ENCODE data around the gene PLPP7. TPM values are rescaled to one million over a fixed set of nuclear protein-coding genes. Genes with fewer than 3 reads are reported as not detected.
A peak's percentile ranks its signal among the peaks of the same experiment; 100 is the strongest.

Gene PLPP7
- total RNA-seq, 1 donor from 2014 or later, result 17.3 TPM

GRCh38 chr9:131273856-131274673, 15.5 kb upstream of the PLPP7 start:
- Mint-ChIP-seq H3K36me3 (ENCODE audit: unreplicated experiment) (no peaks in the 10 kb centered on the region), H3K9me3 (ENCODE audit: unreplicated experiment) (peaks cover 6% of the 10 kb centered on the region), H3K4me1 (ENCODE audit: low read depth, unreplicated experiment) (peaks cover 30% of the 10 kb centered on the region), H3K27ac (ENCODE audit: unreplicated experiment) (no peak overlapping the region), H3K4me3 (ENCODE audit: unreplicated experiment) (peak overlapping the region; percentile 92), H3K27me3 (ENCODE audit: unreplicated experiment) (peaks cover 5% of the 10 kb centered on the region)
- no peak for TF ChIP-seq CTCF (IDR thresholded peaks at IDR 0.05; ENCODE audit: partially characterized antibody, unreplicated experiment)
- no peak for DNase-seq

GRCh38 chr9:131274674-131275331, 14.7 kb upstream of the PLPP7 start:
- Mint-ChIP-seq H3K4me3 (ENCODE audit: unreplicated experiment) (peak overlapping the region; percentile 92), H3K27ac (ENCODE audit: unreplicated experiment) (no peak overlapping the region), H3K36me3 (ENCODE audit: unreplicated experiment) (no peaks in the 10 kb centered on the region), H3K27me3 (ENCODE audit: unreplicated experiment) (peaks cover 5% of the 10 kb centered on the region), H3K9me3 (ENCODE audit: unreplicated experiment) (peaks cover 7% of the 10 kb centered on the region), H3K4me1 (ENCODE audit: low read depth, unreplicated experiment) (peaks cover 30% of the 10 kb centered on the region)
- no peak for DNase-seq
- no peak for TF ChIP-seq CTCF (IDR thresholded peaks at IDR 0.05; ENCODE audit: partially characterized antibody, unreplicated experiment)

GRCh38 chr9:131275332-131276093, 14.0 kb upstream of the PLPP7 start:
- DNase-seq, result peak; percentile 67

GRCh38 chr9:131276094-131276888, 13.2 kb upstream of the PLPP7 start, which contains the start of gene FAM78A:
FAM78A (minus strand) TSS chr9:131276510; CDS start chr9:131276179, 331 bp downstream.
- peak; percentile 63 for DNase-seq
- peaks cover 6% of the 10 kb centered on the region for H3K9me3 Mint-ChIP-seq (ENCODE audit: unreplicated experiment)
- H3K27me3 Mint-ChIP-seq (ENCODE audit: unreplicated experiment), result peaks cover 7% of the 10 kb centered on the region
- H3K4me1 Mint-ChIP-seq (ENCODE audit: low read depth, unreplicated experiment), result peaks cover 26% of the 10 kb centered on the region
- H3K36me3 Mint-ChIP-seq (ENCODE audit: unreplicated experiment), result no peaks in the 10 kb centered on the region
- no peak within 1 kb of the TSS for H3K27ac Mint-ChIP-seq (ENCODE audit: unreplicated experiment)
- no peak for TF ChIP-seq CTCF (IDR thresholded peaks at IDR 0.05; ENCODE audit: partially characterized antibody, unreplicated experiment)
- peak within 1 kb of the TSS; percentile 92 for H3K4me3 Mint-ChIP-seq (ENCODE audit: unreplicated experiment)

More at GRCh38 chr9:131275332-131276093, 14.0 kb upstream of the PLPP7 start:
- Mint-ChIP-seq H3K27ac (ENCODE audit: unreplicated experiment) (no peak overlapping the region), H3K36me3 (ENCODE audit: unreplicated experiment) (no peaks in the 10 kb centered on the region), H3K27me3 (ENCODE audit: unreplicated experiment) (peaks cover 5% of the 10 kb centered on the region), H3K4me1 (ENCODE audit: low read depth, unreplicated experiment) (peaks cover 27% of the 10 kb centered on the region), H3K9me3 (ENCODE audit: unreplicated experiment) (peaks cover 7% of the 10 kb centered on the region), H3K4me3 (ENCODE audit: unreplicated experiment) (peak overlapping the region; percentile 92)
- no peak for TF ChIP-seq CTCF (IDR thresholded peaks at IDR 0.05; ENCODE audit: partially characterized antibody, unreplicated experiment)
